Endothelial cell of coronary artery (primary cell): ENCODE measurements around the gene OR2H2. TPM values are rescaled to one million over a fixed set of nuclear protein-coding genes. Genes with fewer than 3 reads are reported as not detected.

Experiments used
- total RNA-seq: library from RNA; depleted of rRNA; stranded (reverse); fragments of >200 nt; gene quantifications from 2 replicates; pipeline ENCODE4 v1.2.3, GENCODE V29; 2014

OR2H2 gene
- total RNA-seq = not detected in 2 replicates

GRCh38 chr6:29584821-29585220 lies at the start of gene OR2H2:
TSS of gene OR2H2 (plus strand) at chr6:29585121. CDS start at chr6:29587945, 2,824 bp downstream.

GRCh38 chr6:29559524-29560287 lies 25.2 kb upstream of the OR2H2 start, which contains the start of gene UBD:
TSS of gene UBD (minus strand) at chr6:29559732. CDS start at chr6:29559701, 31 bp downstream.

GRCh38 chr6:29632789-29633533 lies 48.0 kb downstream of the OR2H2 start, which contains the start of gene GABBR1:
TSS of gene GABBR1 (minus strand) at chr6:29633183. CDS start at chr6:29632385, 798 bp downstream.

Other genes starting within 250 kb of the OR2H2 start
- gene OR5V1, start 216.3 kb upstream of the OR2H2 start, total RNA-seq = not detected in 2 replicates
- not detected in 2 replicates for gene OR12D3, start 209.8 kb upstream of the OR2H2 start, total RNA-seq
- gene OR12D2, start 189.5 kb upstream of the OR2H2 start, total RNA-seq = not detected in 2 replicates
- gene OR12D1, start 170.2 kb upstream of the OR2H2 start, total RNA-seq = not detected in 2 replicates
- gene OR10C1, start 145.8 kb upstream of the OR2H2 start, total RNA-seq = not detected in 2 replicates
- gene OR11A1, start 128.1 kb upstream of the OR2H2 start, total RNA-seq = not detected in 2 replicates
- not detected in 2 replicates for gene OR2H1, start 128.0 kb upstream of the OR2H2 start, total RNA-seq
- gene MAS1L, start 97.2 kb upstream of the OR2H2 start, total RNA-seq = not detected in 2 replicates
- gene UBD, start 25.4 kb upstream of the OR2H2 start, total RNA-seq = 1.2 and 4.9 TPM in 2 replicates
- 8.5 and 13.6 TPM in 2 replicates for gene GABBR1, start 48.1 kb downstream of the OR2H2 start, total RNA-seq
- not detected in 2 replicates for gene MOG, start 72.0 kb downstream of the OR2H2 start, total RNA-seq
- 0.99 TPM in 1 of 2 replicates, not detected in the other for gene ZFP57, start 96.0 kb downstream of the OR2H2 start, total RNA-seq
- 5.4 and 17.4 TPM in 2 replicates for gene HLA-F, start 138.3 kb downstream of the OR2H2 start, total RNA-seq
- gene HLA-G, start 242.7 kb downstream of the OR2H2 start, total RNA-seq = not detected in 2 replicates